ENCODE data around the gene PUSL1.

The PUSL1 gene

DNA sequence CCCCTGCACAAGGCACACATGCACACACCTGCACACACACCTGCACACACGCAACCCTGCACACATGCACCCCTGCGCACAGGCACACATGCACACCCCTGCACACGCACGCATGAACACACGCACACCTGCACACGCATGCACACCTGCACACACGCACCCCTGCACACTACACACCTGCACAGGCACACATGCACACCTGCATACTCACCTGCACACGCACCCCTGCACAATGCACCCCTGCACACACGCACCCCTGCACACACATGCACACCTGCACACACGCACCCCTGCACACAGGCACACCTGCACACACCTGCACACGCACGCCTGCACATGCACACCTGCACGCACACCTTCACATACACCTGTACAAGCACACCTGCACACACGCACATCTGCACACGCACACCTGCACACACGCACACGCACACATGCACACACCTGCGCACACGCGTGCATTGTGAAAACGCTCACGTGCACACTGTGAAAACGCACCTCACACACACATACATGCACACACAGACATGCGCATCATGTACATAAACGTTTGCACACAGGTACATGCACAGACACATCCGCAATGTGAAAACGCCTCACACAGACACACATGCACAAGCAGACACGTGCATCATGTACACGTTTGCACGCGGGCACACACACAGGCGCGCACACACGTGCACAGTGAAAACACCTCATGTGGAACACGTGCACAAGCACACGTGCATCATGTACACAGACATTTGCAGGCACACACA is 32.6 kb downstream of the PUSL1 start:
- no peak for DNase-seq

DNA sequence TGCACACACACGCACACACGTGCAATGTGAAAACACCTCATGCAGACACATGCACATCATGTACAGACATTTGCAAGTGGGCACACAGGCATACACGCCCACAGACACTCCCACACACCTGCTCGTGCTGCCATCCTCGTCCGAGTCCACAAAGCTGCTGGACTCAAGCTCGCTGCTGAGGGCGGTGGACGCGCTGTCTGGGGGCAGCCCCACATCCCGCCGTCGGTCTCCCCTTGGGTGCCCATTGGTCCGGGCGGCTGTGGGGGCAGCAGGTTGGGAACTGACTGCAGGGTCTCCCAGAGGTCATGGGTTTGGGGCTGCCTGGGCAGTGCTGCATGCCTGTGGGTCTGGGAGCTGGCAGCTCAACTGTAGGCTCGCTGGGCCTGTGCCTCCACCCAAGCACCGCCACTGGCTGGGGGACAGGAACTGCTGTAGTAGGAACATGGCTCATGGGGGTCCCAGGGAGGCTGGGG is 33.2 kb downstream of the PUSL1 start:
- DNase-seq: no peak

DNA sequence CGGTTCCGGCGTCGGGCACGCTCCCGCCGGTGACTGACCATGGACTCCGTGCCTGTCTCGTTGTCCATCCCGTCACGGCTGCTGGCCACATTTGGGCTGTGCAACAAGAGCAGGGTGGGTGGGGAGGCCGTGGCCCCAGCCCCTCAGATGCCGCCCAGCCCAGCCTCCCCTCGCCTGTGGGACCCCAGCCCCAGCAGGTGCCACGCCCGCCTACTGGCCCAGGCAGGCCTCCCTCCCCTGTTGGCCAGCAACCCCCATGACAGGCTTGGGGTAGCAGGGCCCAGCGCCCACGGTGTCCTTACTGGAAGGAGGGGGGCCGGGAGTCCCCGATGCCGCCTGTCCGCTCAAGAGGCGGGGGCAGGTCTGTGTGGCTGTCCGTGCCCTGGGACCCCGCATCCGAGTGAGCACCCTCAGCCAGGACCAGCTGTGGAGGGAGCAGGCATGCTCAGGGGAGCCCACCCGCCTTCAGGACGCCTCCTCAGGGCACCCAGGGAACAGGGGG is 33.7 kb downstream of the PUSL1 start:
- no peak for DNase-seq

DNA sequence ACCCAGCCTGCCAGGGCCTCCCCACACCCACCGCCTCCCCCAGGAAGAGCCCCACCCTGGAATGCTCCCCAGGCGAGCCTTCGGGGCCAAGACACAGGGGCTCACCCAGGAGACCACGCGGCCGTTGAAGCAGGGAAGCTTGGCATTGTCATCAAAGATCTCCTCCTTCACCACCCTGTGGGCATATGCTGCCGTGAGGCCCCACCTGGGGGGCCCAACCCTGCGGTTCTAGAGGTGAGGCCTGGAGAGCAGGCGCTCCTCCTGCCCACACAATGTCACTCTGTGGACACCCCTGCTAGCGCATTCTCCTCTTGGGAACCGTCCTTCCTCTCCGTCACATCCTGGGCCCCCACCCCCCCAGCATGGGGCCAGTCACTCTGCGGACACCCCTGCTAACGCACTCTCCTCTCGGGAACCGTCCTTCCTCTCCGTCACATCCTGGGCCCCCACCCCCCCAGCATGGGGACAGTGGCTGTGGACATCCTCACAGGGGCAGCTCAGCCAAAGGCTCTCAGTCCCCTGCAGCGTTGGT is 34.3 kb downstream of the PUSL1 start:
- no peak for DNase-seq

DNA sequence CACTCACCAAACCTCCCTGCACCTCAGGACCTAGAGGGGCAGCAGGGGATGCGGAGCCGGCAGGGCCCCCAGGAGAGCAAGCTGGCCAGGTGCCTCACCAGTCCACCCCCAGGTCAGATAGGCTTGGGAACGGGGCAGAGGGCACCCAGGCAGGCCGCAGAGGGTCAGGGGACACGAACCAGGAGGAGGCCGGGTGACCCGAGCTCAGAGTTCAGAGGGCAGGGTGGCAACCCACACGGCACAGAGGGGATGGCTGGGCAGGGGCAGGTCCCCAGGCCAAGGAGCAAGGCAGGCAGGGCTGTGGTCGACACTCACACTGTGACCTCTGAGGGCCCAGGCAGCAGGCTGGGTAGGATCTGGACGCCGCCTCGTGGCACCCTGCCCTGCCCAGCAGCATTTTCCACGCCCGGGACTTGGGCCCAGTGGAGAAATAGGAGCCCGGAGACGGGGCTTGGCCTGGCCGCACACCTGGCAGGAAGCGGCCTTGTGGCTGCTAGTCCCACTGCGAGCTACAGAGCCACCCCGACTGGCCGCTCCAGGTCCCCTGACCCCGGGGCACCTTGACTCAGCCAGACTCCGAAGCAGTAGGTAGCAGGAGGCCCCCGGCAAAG is 35.5 kb downstream of the PUSL1 start:
- DNase-seq: no peak

DNA sequence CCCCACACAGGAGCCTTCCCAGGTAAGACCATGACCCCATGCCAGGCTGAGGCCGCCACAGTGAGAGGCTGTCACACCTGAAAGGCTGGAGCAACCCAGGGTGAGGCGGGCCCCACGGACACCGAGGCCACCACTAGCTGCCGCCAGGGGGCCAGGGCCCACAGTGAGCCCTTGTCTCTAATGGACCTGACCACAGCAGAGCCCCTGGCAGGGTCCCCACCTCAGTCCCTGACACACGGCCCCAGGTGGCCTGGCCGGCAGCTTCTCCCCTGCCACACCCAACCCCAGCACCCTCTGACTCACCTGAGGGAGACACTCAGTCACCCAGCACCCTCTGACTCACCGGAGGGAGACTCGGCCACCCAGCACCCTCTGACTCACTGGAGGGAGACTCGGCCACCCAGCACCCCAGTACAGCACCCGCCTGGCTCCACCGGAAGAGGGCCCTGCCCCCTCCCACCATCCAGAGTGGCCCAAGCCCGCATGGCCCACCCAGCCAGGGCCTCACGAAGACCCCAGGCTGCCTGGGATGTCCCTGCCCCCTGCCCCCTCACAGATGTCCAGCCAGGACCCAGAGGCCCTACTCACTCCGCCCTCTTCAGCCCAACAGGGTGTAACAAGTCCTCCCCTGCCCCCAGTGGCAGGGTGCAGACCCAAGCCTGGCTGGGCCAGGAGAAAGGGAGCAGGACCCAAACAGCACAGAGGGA is 36.4 kb downstream of the PUSL1 start:
- DNase-seq: no peak

DNA sequence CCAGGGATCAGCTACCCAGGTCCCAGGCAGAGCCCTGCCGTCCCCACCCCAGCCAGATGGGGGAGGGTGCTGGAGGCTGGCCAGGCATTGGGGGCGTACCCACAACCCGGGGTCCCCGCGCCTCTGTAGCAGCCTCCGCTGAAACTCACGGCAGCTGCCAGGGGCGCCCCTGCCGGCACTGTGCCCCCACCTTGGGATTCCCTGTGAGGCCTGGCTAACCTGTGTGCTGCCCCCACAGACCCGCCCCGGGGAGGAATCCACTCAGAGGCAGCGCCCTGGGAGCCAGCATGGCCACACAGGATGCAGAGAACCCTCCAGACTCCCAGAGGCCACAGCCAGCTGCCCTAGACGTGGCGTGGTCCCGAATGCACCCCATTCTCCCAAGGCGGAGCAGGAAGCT is 37.0 kb downstream of the PUSL1 start:
- no peak for DNase-seq

GRCh38 chr1:1345860-1346500 is 37.6 kb downstream of the PUSL1 start:
- no peak for DNase-seq

DNA sequence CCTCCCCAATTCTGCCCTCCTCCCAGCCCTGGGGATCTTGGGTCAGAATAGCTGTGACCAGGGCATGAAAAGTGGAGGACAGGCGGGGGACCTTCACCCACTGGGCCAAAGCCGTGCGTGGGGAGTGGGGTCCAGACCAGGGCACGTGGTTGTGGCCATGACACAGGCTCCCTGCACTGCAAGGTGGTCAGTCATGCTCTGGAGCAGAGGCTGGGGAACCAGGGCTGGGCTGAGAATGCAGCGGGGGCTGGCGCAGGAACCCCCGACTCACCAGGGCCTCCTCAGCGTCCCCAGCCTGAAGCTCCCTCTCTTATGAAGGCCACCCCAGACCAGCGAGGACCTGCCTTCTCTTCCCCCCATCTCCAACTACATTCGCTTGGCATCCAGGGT is 38.1 kb downstream of the PUSL1 start:
- DNase-seq: no peak

DNA sequence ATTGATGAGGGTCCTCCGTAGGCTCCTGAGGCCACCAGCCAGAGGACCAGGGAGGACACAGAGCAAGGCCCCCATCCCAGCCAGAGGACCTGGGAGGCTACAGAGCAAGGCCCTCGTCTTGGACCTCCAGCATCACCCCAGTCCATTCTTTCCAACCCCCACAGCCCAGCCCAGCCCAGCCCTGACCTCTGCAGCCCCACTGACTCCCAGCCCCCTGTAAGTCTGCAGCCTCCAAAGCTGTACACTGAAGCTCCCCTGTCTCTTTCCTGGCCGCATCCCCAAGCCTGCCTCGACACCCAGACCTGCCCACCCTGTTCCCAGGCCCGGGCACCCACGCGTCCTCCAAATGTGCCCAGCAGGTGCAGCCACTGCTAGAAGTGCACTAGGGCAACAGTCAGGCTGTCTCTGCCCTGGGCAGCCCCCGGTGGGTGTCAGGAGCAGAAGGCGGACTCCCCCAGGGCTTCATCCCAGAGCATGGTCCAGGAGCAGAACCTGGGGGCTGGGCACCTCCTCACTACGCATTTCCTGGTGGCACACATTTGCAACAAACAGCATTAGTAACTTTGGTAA is 38.7 kb downstream of the PUSL1 start:
- DNase-seq: no peak

- no peak for DNase-seq
These were observed 39.4 kb downstream of the PUSL1 start for GRCh38 chr1:1347663-1348419.

DNA sequence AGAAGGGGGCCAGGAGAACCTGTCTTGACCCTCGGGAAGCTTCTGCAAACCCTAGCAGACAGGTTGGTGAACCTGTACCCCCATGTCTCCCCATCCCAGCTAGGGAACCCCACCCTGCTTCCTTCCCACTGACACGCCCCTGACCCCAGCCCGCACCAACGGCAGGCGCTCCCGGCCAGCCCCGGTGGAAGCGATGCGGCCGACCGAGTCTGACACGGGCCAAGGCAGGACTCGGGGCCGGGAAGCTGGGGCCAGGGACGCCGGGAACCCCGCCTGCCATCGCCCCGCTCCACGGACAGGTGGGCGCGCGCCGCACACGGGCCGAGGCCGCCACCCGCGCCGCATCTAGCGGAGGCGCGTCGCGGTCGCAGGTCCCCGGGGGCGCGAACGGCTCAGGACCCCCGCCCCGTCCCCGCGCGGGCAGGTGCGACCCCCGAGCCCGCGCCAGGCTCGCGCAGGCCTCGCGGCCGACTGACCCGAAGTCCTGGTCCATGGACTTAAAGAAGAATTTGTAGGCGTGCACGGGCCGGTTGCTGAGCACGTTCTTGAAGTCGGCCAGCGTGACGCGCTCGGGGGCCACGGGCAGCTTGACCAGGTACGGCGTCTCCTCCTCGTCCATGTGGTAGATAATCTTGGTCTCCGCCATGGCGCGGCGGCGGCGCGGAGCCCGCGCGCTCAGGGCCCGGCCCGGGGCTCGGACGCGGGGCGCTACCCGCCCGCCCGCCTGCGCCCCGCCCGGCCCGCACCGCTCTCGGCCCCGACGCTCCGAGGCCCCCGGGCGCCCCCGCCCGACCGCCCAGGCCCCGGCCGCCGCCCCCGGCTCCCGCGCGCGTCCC is 40.2 kb downstream of the PUSL1 start:
- DNase-seq: peak; percentile 14

GRCh38 chr1:1349256-1350012 is 41.0 kb downstream of the PUSL1 start, which contains the start of gene DVL1:
TSS of gene DVL1 (minus strand) at chr1:1349418. CDS start at chr1:1349065, 353 bp downstream.
- DNase-seq: peak; percentile 57

DNA sequence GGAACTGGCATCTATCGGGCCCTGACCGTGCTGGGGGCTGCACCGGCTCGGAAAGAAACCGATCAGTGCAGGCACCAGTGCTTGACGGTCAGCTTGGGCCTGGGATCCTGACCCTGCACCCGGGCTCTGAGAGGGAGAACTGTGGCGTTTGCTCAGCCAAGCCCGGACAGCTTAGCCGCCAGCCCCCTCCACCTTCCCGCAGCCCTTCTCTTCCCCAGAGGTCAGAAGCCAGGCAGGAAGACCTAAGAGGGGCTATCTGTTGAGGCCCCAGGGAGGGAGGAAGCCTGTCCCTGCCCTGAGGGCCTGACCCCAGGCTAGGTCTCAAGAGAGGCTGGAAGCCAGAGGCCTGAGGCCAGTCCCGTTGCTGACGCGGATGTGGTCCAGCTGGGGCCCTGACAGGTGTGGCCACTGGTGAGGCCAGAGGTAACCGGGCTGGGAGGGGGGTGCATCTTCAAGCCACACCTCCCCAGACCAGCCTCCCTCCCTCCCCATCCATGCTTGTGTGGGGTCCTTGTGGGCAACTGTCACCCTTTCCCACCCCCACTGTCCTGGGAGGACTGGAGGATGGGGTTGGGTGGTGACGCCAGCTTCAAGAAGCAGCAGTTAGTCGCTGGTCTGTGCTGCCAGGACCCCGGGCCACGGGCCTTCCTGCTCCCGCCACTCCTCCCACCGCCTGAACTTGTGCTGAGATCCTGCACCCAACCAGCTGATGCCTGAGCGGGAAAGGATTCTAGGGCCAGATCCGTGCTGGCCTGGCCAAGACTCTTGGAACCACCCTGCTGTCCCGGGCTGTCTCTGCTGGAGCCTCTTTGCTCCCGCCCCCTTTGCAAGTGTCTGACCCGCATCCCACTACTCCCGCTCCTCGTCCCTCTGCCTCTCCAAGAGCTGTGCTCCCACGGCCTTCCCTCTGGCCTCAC is 43.4 kb downstream of the PUSL1 start:
- DNase-seq: no peak

- DNase-seq: no peak
These were observed 44.5 kb downstream of the PUSL1 start for GRCh38 chr1:1352786-1353388.

- DNase-seq: peak; percentile 19
These were observed 45.2 kb downstream of the PUSL1 start for GRCh38 chr1:1353389-1354151.

Measured in NCI-H1105 treated with DMSO at 0.1 percent for 48 hours (cell line).